ENCODE results near the gene AKIRIN2. TPM values are rescaled to one million over a fixed set of nuclear protein-coding genes. Genes with fewer than 3 reads are reported as not detected.

Gene AKIRIN2
- total and polyA plus RNA-seq, 10 of the 15 experiments (the other 5 are each of a cell fraction or from before 2014, with no cell fraction given), result 12.7 to 82.2 (median 42.6) TPM

DNA sequence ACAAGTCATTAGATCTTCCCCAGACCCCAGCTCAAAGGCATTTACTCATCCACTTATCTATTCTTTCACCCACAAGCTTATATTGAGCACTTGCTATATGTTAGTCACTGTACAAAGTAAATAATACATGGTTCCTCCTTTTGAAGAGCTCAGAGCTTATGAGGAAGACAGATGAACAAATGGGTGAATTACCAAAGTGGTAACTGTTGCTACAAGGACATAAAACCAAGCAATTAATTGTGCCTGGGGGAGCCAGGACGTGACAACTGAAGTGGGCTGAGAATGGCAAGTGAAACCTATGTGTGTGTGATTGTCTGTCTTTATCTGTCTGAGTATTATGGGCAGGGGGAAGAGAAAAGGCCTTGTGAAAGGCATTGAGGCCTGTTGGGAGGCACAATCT lies 45.6 kb upstream of the AKIRIN2 start:
- H3K27me3 ChIP-seq (replicated peaks in 1 of 2; ENCODE audit: control insufficient read depth in 2 of 2, insufficient read depth in 2 of 2, low read length in 1 of 2), result no peaks in the 10 kb centered on the region
- H3K36me3 ChIP-seq (ENCODE audit: control insufficient read depth in 2 of 2, insufficient read depth in 2 of 2, low read length in 1 of 2), result no peaks in the 10 kb centered on the region
- H3K9ac ChIP-seq (ENCODE audit: control insufficient read depth, insufficient read depth, low read length), result no peak overlapping the region
- no peak overlapping the region for H3K27ac ChIP-seq (ENCODE audit: control insufficient read depth, insufficient read depth)
- WGBS (ENCODE audit: insufficient coverage, insufficient replicate concordance, low lambda C conversion rate, missing lambda C conversion rate), result 48% methylated on average over 1 of the region's 1 CpG
- ChIA-PET RAD21 (ENCODE audit: unreplicated experiment) (interaction anchor here (0.6 to 1.6 kb wide), 4 partner anchors 9 to 48 kb away, joined by 3 to 11 read pairs (median 6); no protein-coding TSS in a partner anchor), CTCF (no interaction called here), POLR2A (interaction anchor here (1.6 kb wide), 1 partner anchor 9 kb away, joined by 9 read pairs; no protein-coding TSS in a partner anchor), SMC1A (ENCODE audit: uncharacterized antibody, unreplicated experiment) (interaction anchor here (0.8 to 2.4 kb wide), 13 partner anchors 9 to 59 kb away, joined by 3 to 17 read pairs (median 4); partner anchors contain the start of gene AKIRIN2)
- ATAC-seq, result peak; percentile 88
- H2AFZ ChIP-seq (ENCODE audit: control insufficient read depth, low read depth, low read length), result peak overlapping the region; percentile 73
- no peaks in the 10 kb centered on the region for H4K20me1 ChIP-seq (ENCODE audit: control insufficient read depth, insufficient read depth)
- H3K4me2 ChIP-seq (ENCODE audit: control insufficient read depth, insufficient read depth), result no peak overlapping the region; the same call in 1 of the 2 replicates
- no peaks in the 10 kb centered on the region for H3K79me2 ChIP-seq (ENCODE audit: control insufficient read depth, insufficient read depth, low read length)
- intact Hi-C loops (cut with micrococcal nuclease; ENCODE audit: unreplicated experiment) (no loop called here), in situ Hi-C loops (cut with MboI) (no loop called here)
- FAIRE-seq, result peak; percentile 49
- BruUV-seq (replicated peaks), result no TSS peak
- no peaks in the 10 kb centered on the region for H3K9me3 ChIP-seq (replicated peaks; ENCODE audit: control insufficient read depth, insufficient read depth, low read length)
- no peak overlapping the region for H3K4me3 ChIP-seq
- no peak for DNase-seq (ENCODE audit: low read depth, low spot score)
- peaks cover 12% of the 10 kb centered on the region for H3K4me1 ChIP-seq (ENCODE audit: control insufficient read depth, insufficient read depth, low read length)
- TF ChIP-seq, protein P1, sequence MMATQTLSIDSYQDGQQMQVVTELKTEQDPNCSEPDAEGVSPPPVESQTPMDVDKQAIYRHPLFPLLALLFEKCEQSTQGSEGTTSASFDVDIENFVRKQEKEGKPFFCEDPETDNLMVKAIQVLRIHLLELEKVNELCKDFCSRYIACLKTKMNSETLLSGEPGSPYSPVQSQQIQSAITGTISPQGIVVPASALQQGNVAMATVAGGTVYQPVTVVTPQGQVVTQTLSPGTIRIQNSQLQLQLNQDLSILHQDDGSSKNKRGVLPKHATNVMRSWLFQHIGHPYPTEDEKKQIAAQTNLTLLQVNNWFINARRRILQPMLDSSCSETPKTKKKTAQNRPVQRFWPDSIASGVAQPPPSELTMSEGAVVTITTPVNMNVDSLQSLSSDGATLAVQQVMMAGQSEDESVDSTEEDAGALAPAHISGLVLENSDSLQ (IDR thresholded peaks at IDR 0.05), result peak; percentile 46; the same call in 1 of the 2 replicates
- no peak for TF ChIP-seq CBFB (IDR thresholded peaks at IDR 0.05; ENCODE audit: low read depth)
- peak; percentile 36; the same call in 1 of the 2 replicates for TF ChIP-seq ATF7 (IDR thresholded peaks at IDR 0.05; ENCODE audit: low read depth)
- TF ChIP-seq SP1 (IDR thresholded peaks at IDR 0.05; ENCODE audit: low read depth, low read length), result no peak
- TF ChIP-seq BCL11A (IDR thresholded peaks at IDR 0.05; ENCODE audit: low read depth, low read length), result peak; percentile 45; the same call in 1 of the 2 replicates
- TF ChIP-seq MTA2 (IDR thresholded peaks at IDR 0.05; ENCODE audit: low read depth), result peak; percentile 86; the same call in 1 of the 2 replicates
- peak; percentile 64; the same call in 1 of the 2 replicates for TF ChIP-seq NBN (IDR thresholded peaks at IDR 0.05)
- TF ChIP-seq, protein P2, sequence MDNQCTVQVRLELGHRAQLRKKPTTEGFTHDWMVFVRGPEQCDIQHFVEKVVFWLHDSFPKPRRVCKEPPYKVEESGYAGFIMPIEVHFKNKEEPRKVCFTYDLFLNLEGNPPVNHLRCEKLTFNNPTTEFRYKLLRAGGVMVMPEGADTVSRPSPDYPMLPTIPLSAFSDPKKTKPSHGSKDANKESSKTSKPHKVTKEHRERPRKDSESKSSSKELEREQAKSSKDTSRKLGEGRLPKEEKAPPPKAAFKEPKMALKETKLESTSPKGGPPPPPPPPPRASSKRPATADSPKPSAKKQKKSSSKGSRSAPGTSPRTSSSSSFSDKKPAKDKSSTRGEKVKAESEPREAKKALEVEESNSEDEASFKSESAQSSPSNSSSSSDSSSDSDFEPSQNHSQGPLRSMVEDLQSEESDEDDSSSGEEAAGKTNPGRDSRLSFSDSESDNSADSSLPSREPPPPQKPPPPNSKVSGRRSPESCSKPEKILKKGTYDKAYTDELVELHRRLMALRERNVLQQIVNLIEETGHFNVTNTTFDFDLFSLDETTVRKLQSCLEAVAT (IDR thresholded peaks at IDR 0.05), result peak; percentile 72; the same call in 1 of the 2 replicates
- TF ChIP-seq PML (IDR thresholded peaks at IDR 0.05; ENCODE audit: low read length), result no peak
- TF ChIP-seq, protein P3, sequence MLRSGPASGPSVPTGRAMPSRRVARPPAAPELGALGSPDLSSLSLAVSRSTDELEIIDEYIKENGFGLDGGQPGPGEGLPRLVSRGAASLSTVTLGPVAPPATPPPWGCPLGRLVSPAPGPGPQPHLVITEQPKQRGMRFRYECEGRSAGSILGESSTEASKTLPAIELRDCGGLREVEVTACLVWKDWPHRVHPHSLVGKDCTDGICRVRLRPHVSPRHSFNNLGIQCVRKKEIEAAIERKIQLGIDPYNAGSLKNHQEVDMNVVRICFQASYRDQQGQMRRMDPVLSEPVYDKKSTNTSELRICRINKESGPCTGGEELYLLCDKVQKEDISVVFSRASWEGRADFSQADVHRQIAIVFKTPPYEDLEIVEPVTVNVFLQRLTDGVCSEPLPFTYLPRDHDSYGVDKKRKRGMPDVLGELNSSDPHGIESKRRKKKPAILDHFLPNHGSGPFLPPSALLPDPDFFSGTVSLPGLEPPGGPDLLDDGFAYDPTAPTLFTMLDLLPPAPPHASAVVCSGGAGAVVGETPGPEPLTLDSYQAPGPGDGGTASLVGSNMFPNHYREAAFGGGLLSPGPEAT (IDR thresholded peaks at IDR 0.05; ENCODE audit: low read depth), result peak; percentile 29; the same call in 1 of the 2 replicates
- no peak for TF ChIP-seq SREBF2 (IDR thresholded peaks at IDR 0.05; ENCODE audit: low read length)
- TF ChIP-seq TCF7 (IDR thresholded peaks at IDR 0.05; ENCODE audit: borderline replicate concordance), result no peak
- TF ChIP-seq SPI1 (IDR thresholded peaks at IDR 0.05; ENCODE audit: borderline replicate concordance, insufficient read depth, low read depth, low read length), result no peak
- TF ChIP-seq ZNF24 (IDR thresholded peaks at IDR 0.05), result peak; percentile 96
- TF ChIP-seq, protein P4, sequence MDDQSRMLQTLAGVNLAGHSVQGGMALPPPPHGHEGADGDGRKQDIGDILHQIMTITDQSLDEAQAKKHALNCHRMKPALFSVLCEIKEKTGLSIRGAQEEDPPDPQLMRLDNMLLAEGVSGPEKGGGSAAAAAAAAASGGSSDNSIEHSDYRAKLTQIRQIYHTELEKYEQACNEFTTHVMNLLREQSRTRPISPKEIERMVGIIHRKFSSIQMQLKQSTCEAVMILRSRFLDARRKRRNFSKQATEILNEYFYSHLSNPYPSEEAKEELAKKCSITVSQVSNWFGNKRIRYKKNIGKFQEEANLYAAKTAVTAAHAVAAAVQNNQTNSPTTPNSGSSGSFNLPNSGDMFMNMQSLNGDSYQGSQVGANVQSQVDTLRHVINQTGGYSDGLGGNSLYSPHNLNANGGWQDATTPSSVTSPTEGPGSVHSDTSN (IDR thresholded peaks at IDR 0.05; ENCODE audit: insufficient replicate concordance, low read depth, low read length), result no peak
- no peak for TF ChIP-seq SUZ12 (IDR thresholded peaks at IDR 0.05; ENCODE audit: unreplicated experiment)
- TF ChIP-seq SRF (IDR thresholded peaks at IDR 0.05; ENCODE audit: low read depth in 2 of 2, low read length in 2 of 2), result no peak
- peak; percentile 52 for TF ChIP-seq MEF2B (IDR thresholded peaks at IDR 0.05; ENCODE audit: partially characterized antibody, poor library complexity, severe bottlenecking)
- TF ChIP-seq SREBF1 (IDR thresholded peaks at IDR 0.05; ENCODE audit: low read length), result no peak
- no peak for TF ChIP-seq YY1 (IDR thresholded peaks at IDR 0.05; ENCODE audit: low read depth, low read length)
- TF ChIP-seq IKZF1 (conservative IDR thresholded peaks at IDR 0.05), result no peak
- no peak for TF ChIP-seq TCF3 (IDR thresholded peaks at IDR 0.05; ENCODE audit: borderline replicate concordance, insufficient read depth, low read depth, low read length)

All from GM12878 (cell line).